Fibroblast of lung (primary cell): ENCODE data around the gene SRC. TPM values are rescaled to one million over a fixed set of nuclear protein-coding genes. Genes with fewer than 3 reads are reported as not detected.

ENCODE experiments used
- DNase-seq, 2 donors: peaks; one replicate each; pipeline versions ENCODE4 v3.0.0 to v3.0.0-alpha.2; 2010; ENCODE audit warnings: low read depth in 2 of 2
- H2AFZ ChIP-seq: 2 replicates; pipeline ENCODE4 v1.5.1; 2012; ENCODE audit warnings: low read length, control low read depth, inconsistent platforms
- H3K27ac ChIP-seq: 2 replicates; pipeline ENCODE4 v1.5.1; 2011; ENCODE audit warnings: low read length, control low read depth; ENCODE audit not compliant: insufficient read depth
- H3K27me3 ChIP-seq: 2 replicates; pipeline ENCODE4 v1.5.1; 2011; ENCODE audit warnings: mild to moderate bottlenecking, low read length; ENCODE audit not compliant: control insufficient read depth, insufficient read depth
- H3K36me3 ChIP-seq: 2 replicates; pipeline ENCODE4 v1.5.1; 2011; ENCODE audit warnings: low read length; ENCODE audit not compliant: control insufficient read depth, insufficient read depth
- H3K4me1 ChIP-seq: 2 replicates; pipeline ENCODE4 v1.5.1; 2011; ENCODE audit warnings: low read length; ENCODE audit not compliant: control insufficient read depth, insufficient read depth; ENCODE audit errors: extremely low read depth
- H3K4me2 ChIP-seq: 2 replicates; pipeline ENCODE4 v1.5.1; 2011; ENCODE audit warnings: low read length, control low read depth; ENCODE audit not compliant: insufficient read depth; ENCODE audit errors: extremely low read depth
- H3K4me3 ChIP-seq, 4 experiments: fragments of 200-600 bp in 1 of 4; sonication (generic) in 1 of 4; replicated peaks in 1 of 4; 2 replicates each; pipeline ENCODE4 v1.5.1; 2011 to 2016; ENCODE audit warnings: low read length in 4 of 4, low read depth in 3 of 4, mild to moderate bottlenecking in 3 of 4, control low read depth in 2 of 4, inconsistent platforms in 1 of 4, mixed read lengths in 1 of 4; ENCODE audit not compliant: insufficient read depth in 1 of 4; ENCODE audit errors: control extremely low read depth in 1 of 4
- H3K79me2 ChIP-seq: 2 replicates; pipeline ENCODE4 v1.5.1; 2012; ENCODE audit warnings: mild to moderate bottlenecking, low read length, inconsistent platforms; ENCODE audit not compliant: control insufficient read depth, insufficient read depth
- H3K9ac ChIP-seq: 2 replicates; pipeline ENCODE4 v1.5.1; 2011; ENCODE audit warnings: mild to moderate bottlenecking, low read length, control low read depth; ENCODE audit not compliant: insufficient read depth
- H3K9me3 ChIP-seq: 2 replicates; pipeline ENCODE4 v1.5.1; 2012; ENCODE audit warnings: low read depth, low read length; ENCODE audit not compliant: control insufficient read depth, insufficient read depth
- H4K20me1 ChIP-seq: 2 replicates; pipeline ENCODE4 v1.5.1; 2011; ENCODE audit warnings: low read length; ENCODE audit not compliant: control insufficient read depth, insufficient read depth; ENCODE audit errors: extremely low read depth
- CTCF ChIP-seq, 2 donors: IDR thresholded peaks in 1 of 2; conservative IDR thresholded peaks in 1 of 2; 1 replicate in 1 of 2; 2 replicates in 1 of 2; pipeline ENCODE4 v1.5.1; 2011 to 2012; ENCODE audit warnings: low read length in 2 of 2, control low read depth in 1 of 2, inconsistent platforms in 1 of 2, low read depth in 1 of 2, mild to moderate bottlenecking in 1 of 2
- EZH2 ChIP-seq: IDR thresholded peaks from 2 replicates; pipeline ENCODE4 v1.5.1; 2012; ENCODE audit warnings: low read length, control low read depth, mild to moderate bottlenecking; ENCODE audit errors: missing control alignments
- polyA plus RNA-seq, 2 donors: library from polyadenylated mRNA; depleted of rRNA in 1 of 2; stranded (reverse) in 1 of 2; unstranded in 1 of 2; fragments of >200 nt; gene quantifications; 2 replicates each; pipeline ENCODE4 v1.2.1, GENCODE V29; 2011 to 2012; ENCODE audit warnings: missing spikeins in 1 of 2
- total RNA-seq: library from RNA; depleted of rRNA; stranded (reverse); fragments of >200 nt; gene quantifications from 2 replicates; pipeline ENCODE4 v1.2.1, GENCODE V29; 2014

SRC gene
- total and polyA plus RNA-seq, 2 donors (not counting 1 experiment from before 2014, with no cell fraction given): 17.8 to 20.3 TPM

GRCh38 chr20:37441023-37441422 is 95.1 kb downstream of the SRC start:
- no peaks in the 10 kb centered on the region for H4K20me1 ChIP-seq
- no peak for TF ChIP-seq EZH2
- no peak for TF ChIP-seq CTCF (conservative IDR thresholded peaks at IDR 0.05 in 1 of 2, IDR thresholded peaks at IDR 0.05 in 1 of 2; ENCODE audit: low read depth in 1 of 2, low read length in 2 of 2)
- no peak overlapping the region for H3K27ac ChIP-seq
- no peaks in the 10 kb centered on the region for H3K4me1 ChIP-seq
- no peaks in the 10 kb centered on the region for H3K36me3 ChIP-seq
- H3K27me3 ChIP-seq: peaks cover 12% of the 10 kb centered on the region
- DNase-seq: no peak
- H2AFZ ChIP-seq: no peak overlapping the region
- no peak overlapping the region for H3K9ac ChIP-seq
- H3K79me2 ChIP-seq: no peaks in the 10 kb centered on the region
- H3K4me2 ChIP-seq: no peak overlapping the region
- H3K4me3 ChIP-seq: no peak overlapping the region
- no peaks in the 10 kb centered on the region for H3K9me3 ChIP-seq

- peaks cover 15% of the 10 kb centered on the region for H3K27me3 ChIP-seq
- no peak for TF ChIP-seq EZH2
- TF ChIP-seq CTCF (conservative IDR thresholded peaks at IDR 0.05 in 1 of 2, IDR thresholded peaks at IDR 0.05 in 1 of 2; ENCODE audit: low read depth in 1 of 2, low read length in 2 of 2): no peak
- no peak overlapping the region for H3K4me3 ChIP-seq
These were observed 96.6 kb downstream of the SRC start for GRCh38 chr20:37442547-37442946.

GRCh38 chr20:37442986-37443385 is 97.0 kb downstream of the SRC start:
- no peaks in the 10 kb centered on the region for H3K9me3 ChIP-seq
- no peaks in the 10 kb centered on the region for H3K79me2 ChIP-seq
- H3K9ac ChIP-seq: no peak overlapping the region
- peaks cover 15% of the 10 kb centered on the region for H3K27me3 ChIP-seq
- no peak for TF ChIP-seq CTCF (conservative IDR thresholded peaks at IDR 0.05 in 1 of 2, IDR thresholded peaks at IDR 0.05 in 1 of 2; ENCODE audit: low read depth in 1 of 2, low read length in 2 of 2)
- TF ChIP-seq EZH2: no peak
- no peaks in the 10 kb centered on the region for H3K4me1 ChIP-seq
- DNase-seq: no peak
- no peak overlapping the region for H3K27ac ChIP-seq
- no peaks in the 10 kb centered on the region for H4K20me1 ChIP-seq
- H3K4me3 ChIP-seq: no peak overlapping the region
- H3K4me2 ChIP-seq: no peak overlapping the region
- no peak overlapping the region for H2AFZ ChIP-seq
- no peaks in the 10 kb centered on the region for H3K36me3 ChIP-seq

More at GRCh38 chr20:37442547-37442946, 96.6 kb downstream of the SRC start:
- DNase-seq: no peak
- H3K79me2 ChIP-seq: no peaks in the 10 kb centered on the region
- H3K9me3 ChIP-seq: no peaks in the 10 kb centered on the region
- H3K9ac ChIP-seq: no peak overlapping the region
- no peaks in the 10 kb centered on the region for H3K36me3 ChIP-seq
- H2AFZ ChIP-seq: no peak overlapping the region
- H3K27ac ChIP-seq: no peak overlapping the region
- no peak overlapping the region for H3K4me2 ChIP-seq
- no peaks in the 10 kb centered on the region for H4K20me1 ChIP-seq
- no peaks in the 10 kb centered on the region for H3K4me1 ChIP-seq
